Progenitor cell of endocrine pancreas (in vitro differentiated cells): ENCODE data around the gene FRMD1. TPM values are rescaled to one million over a fixed set of nuclear protein-coding genes. Genes with fewer than 3 reads are reported as not detected.

ENCODE experiments used
- DNase-seq: peaks from one replicate; pipeline ENCODE4 v3.0.0; 2021; ENCODE audit warnings: low spot score; ENCODE audit not compliant: unreplicated experiment
- H3K27ac Mint-ChIP-seq: 2 replicates; pipeline ENCODE4 v1.8.0; 2021; ENCODE audit warnings: mild to moderate bottlenecking, moderate library complexity, mixed read lengths
- H3K27me3 Mint-ChIP-seq: 2 replicates; pipeline ENCODE4 v1.8.0; 2021; ENCODE audit warnings: mixed read lengths
- H3K36me3 Mint-ChIP-seq: 2 replicates; pipeline ENCODE4 v1.8.0; 2022; ENCODE audit warnings: mixed read lengths; ENCODE audit not compliant: insufficient read depth
- H3K4me1 Mint-ChIP-seq: 2 replicates; pipeline ENCODE4 v1.8.0; 2021; ENCODE audit warnings: low read depth, mixed read lengths
- H3K4me3 Mint-ChIP-seq: 2 replicates; pipeline ENCODE4 v1.8.0; 2021; ENCODE audit warnings: low read depth, mild to moderate bottlenecking, moderate library complexity, mixed read lengths
- H3K9me3 Mint-ChIP-seq: 2 replicates; pipeline ENCODE4 v1.8.0; 2021; ENCODE audit warnings: low read depth, mixed read lengths
- CTCF ChIP-seq: fragments of 200-600 bp; sonication (generic); IDR thresholded peaks from one replicate; pipeline ENCODE4 v1.5.0; 2021; ENCODE audit warnings: antibody characterized with exemption, mild to moderate bottlenecking; ENCODE audit not compliant: unreplicated experiment
- total RNA-seq: library from RNA; stranded (reverse); gene quantifications from 2 replicates; pipeline ENCODE4 v1.2.1, GENCODE V29; 2021

Gene FRMD1
- total RNA-seq, 1 donor from 2014 or later, result not detected

DNA sequence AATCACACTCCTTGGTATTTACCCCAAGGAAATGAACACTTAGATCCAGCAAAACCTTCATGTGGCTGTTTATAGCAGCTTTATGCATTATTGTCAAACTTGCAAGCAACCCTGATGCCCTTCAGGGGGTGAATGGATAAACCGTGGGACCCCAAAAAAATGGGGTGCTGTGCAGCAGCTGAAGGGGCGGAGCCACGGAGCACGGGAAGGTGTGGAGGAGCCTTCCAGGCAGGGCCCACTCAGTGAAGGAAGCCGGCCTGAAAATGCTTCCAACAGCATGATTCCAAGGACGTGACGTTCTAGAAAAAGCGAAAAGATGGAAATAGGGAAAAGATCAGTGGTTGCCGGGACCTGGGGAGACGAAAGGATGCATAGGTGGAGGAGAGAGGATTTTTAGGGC, 25.6 kb upstream of the FRMD1 start:
- Mint-ChIP-seq H3K4me1 (no peaks in the 10 kb centered on the region), H3K36me3 (no peaks in the 10 kb centered on the region), H3K27me3 (peaks cover 33% of the 10 kb centered on the region), H3K27ac (no peak overlapping the region), H3K9me3 (no peaks in the 10 kb centered on the region), H3K4me3 (no peak overlapping the region)
- DNase-seq, result no peak
- no peak for TF ChIP-seq CTCF

DNA sequence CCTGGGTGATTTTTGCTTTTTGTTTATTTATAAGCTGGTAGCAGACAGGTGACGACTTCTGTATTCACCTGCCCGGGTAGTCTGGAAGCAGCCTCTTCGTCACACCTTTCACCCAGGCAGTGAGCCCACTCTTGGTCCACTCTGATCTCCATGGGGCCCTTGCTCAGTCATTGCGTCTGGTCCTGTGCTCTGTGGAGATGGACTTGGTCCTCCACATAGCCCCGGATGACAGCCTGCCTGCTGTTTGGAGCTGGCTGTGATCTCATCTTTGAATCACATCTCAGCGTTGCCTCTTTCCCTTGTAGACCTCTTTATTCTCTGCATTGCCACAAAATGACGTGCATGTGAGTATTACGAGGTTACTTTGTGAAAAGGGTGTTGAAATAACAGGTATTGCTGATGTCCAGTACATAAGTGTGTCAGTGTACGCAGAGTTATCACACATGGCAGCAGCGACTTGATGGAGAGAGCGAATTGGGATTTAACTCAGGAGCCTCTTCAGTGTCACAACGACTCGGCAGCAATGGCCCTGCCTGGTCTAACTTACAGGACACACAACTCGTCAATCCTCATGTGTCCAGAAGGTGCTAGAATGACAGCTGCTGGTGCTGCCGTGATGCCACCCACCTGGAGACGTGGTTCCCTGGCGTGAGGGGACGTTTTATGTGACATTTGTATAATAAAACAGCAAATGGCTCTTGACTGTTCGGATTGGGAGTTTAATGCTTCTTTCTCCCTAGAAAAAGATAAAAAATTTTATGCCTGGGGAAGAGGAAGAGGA, 24.2 kb upstream of the FRMD1 start:
- Mint-ChIP-seq H3K27me3 (peaks cover 29% of the 10 kb centered on the region), H3K4me1 (peaks cover 2% of the 10 kb centered on the region), H3K36me3 (no peaks in the 10 kb centered on the region), H3K9me3 (no peaks in the 10 kb centered on the region), H3K4me3 (no peak overlapping the region), H3K27ac (no peak overlapping the region)
- TF ChIP-seq CTCF, result no peak
- no peak for DNase-seq

GRCh38 chr6:168102315-168102985, 23.4 kb upstream of the FRMD1 start:
- no peak for DNase-seq
- Mint-ChIP-seq H3K27ac (no peak overlapping the region), H3K9me3 (no peaks in the 10 kb centered on the region), H3K27me3 (peaks cover 29% of the 10 kb centered on the region), H3K36me3 (no peaks in the 10 kb centered on the region), H3K4me3 (no peak overlapping the region), H3K4me1 (peaks cover 3% of the 10 kb centered on the region)
- TF ChIP-seq CTCF, result no peak

GRCh38 chr6:168101590-168102314, 22.7 kb upstream of the FRMD1 start:
- Mint-ChIP-seq H3K4me1 (peaks cover 3% of the 10 kb centered on the region), H3K27me3 (peaks cover 29% of the 10 kb centered on the region), H3K4me3 (no peak overlapping the region), H3K9me3 (no peaks in the 10 kb centered on the region), H3K36me3 (no peaks in the 10 kb centered on the region), H3K27ac (no peak overlapping the region)
- no peak for TF ChIP-seq CTCF
- no peak for DNase-seq
